ENCODE data around the gene VIM.
A peak's percentile ranks its signal among the peaks of the same experiment; 100 is the strongest.

The VIM gene

GRCh38 chr10:17220652-17221100, 7.4 kb upstream of the VIM start:
- H3K27me3 ChIP-seq (ENCODE audit: insufficient read depth, low read length) = no peaks in the 10 kb centered on the region
- no peaks in the 10 kb centered on the region for H3K9me3 ChIP-seq (ENCODE audit: insufficient read depth, low read depth, low read length)
- 67% methylated on average over 1 of the region's 1 CpG for WGBS
- H3K36me3 ChIP-seq (ENCODE audit: insufficient read depth, low read length) = no peaks in the 10 kb centered on the region
- peaks cover 19% of the 10 kb centered on the region for H3K4me1 ChIP-seq (ENCODE audit: insufficient read depth, low read length)
- H3K9ac ChIP-seq (ENCODE audit: low read depth, low read length) = no peak overlapping the region
- H3K27ac ChIP-seq (ENCODE audit: low read depth, low read length) = no peak overlapping the region
- H3K4me3 ChIP-seq (ENCODE audit: low read length) = no peak overlapping the region

GRCh38 chr10:17222329-17222728, 5.7 kb upstream of the VIM start:
- H3K27ac ChIP-seq (ENCODE audit: low read depth, low read length) = no peak overlapping the region

GRCh38 chr10:17225808-17226207, 2.2 kb upstream of the VIM start:
- Histone ChIP-seq H3K27ac (ENCODE audit: low read depth, low read length) (no peak overlapping the region), H3K27me3 (ENCODE audit: insufficient read depth, low read length) (peaks cover 30% of the 10 kb centered on the region), H3K4me1 (ENCODE audit: insufficient read depth, low read length) (peaks cover 26% of the 10 kb centered on the region), H3K9ac (ENCODE audit: low read depth, low read length) (no peak overlapping the region), H3K36me3 (ENCODE audit: insufficient read depth, low read length) (peaks cover 4% of the 10 kb centered on the region; the same call in 1 of the 2 replicates), H3K4me3 (ENCODE audit: low read length) (no peak overlapping the region), H3K9me3 (ENCODE audit: insufficient read depth, low read depth, low read length) (no peaks in the 10 kb centered on the region)
- WGBS = 81% methylated on average over 4 of the region's 4 CpGs

More at GRCh38 chr10:17222329-17222728, 5.7 kb upstream of the VIM start:
- WGBS = 91% methylated on average over 4 of the region's 4 CpGs
- Histone ChIP-seq H3K9me3 (ENCODE audit: insufficient read depth, low read depth, low read length) (no peaks in the 10 kb centered on the region), H3K9ac (ENCODE audit: low read depth, low read length) (no peak overlapping the region), H3K36me3 (ENCODE audit: insufficient read depth, low read length) (no peaks in the 10 kb centered on the region), H3K27me3 (ENCODE audit: insufficient read depth, low read length) (peaks cover 10% of the 10 kb centered on the region; the same call in 1 of the 2 replicates), H3K4me1 (ENCODE audit: insufficient read depth, low read length) (peaks cover 23% of the 10 kb centered on the region), H3K4me3 (ENCODE audit: low read length) (no peak overlapping the region)

GRCh38 chr10:17226891-17227303, 1.1 kb upstream of the VIM start:
- H3K27me3 ChIP-seq (ENCODE audit: insufficient read depth, low read length) = peaks cover 30% of the 10 kb centered on the region
- 59% methylated on average over 8 of the region's 8 CpGs for WGBS
- H3K4me1 ChIP-seq (ENCODE audit: insufficient read depth, low read length) = peaks cover 34% of the 10 kb centered on the region
- peak overlapping the region; percentile 90 for H3K4me3 ChIP-seq (ENCODE audit: low read length)
- H3K27ac ChIP-seq (ENCODE audit: low read depth, low read length) = peak overlapping the region; percentile 68; the same call in 1 of the 2 replicates
- no peak overlapping the region for H3K9ac ChIP-seq (ENCODE audit: low read depth, low read length)
- no peaks in the 10 kb centered on the region for H3K9me3 ChIP-seq (ENCODE audit: insufficient read depth, low read depth, low read length)
- H3K36me3 ChIP-seq (ENCODE audit: insufficient read depth, low read length) = peaks cover 15% of the 10 kb centered on the region

GRCh38 chr10:17227367-17228090, 512 bp upstream of the VIM start:
- H3K27ac ChIP-seq (ENCODE audit: low read depth, low read length) = peak overlapping the region; percentile 97
- H3K27me3 ChIP-seq (ENCODE audit: insufficient read depth, low read length) = peaks cover 30% of the 10 kb centered on the region
- H3K4me1 ChIP-seq (ENCODE audit: insufficient read depth, low read length) = peaks cover 33% of the 10 kb centered on the region
- 7% methylated on average over 12 of the region's 12 CpGs for WGBS
- H3K9ac ChIP-seq (ENCODE audit: low read depth, low read length) = peak overlapping the region; percentile 23; the same call in 1 of the 2 replicates
- H3K9me3 ChIP-seq (ENCODE audit: insufficient read depth, low read depth, low read length) = no peaks in the 10 kb centered on the region
- H3K4me3 ChIP-seq (ENCODE audit: low read length) = peak overlapping the region; percentile 90
- peaks cover 21% of the 10 kb centered on the region for H3K36me3 ChIP-seq (ENCODE audit: insufficient read depth, low read length)

- Histone ChIP-seq H3K27me3 (ENCODE audit: insufficient read depth, low read length) (peaks cover 30% of the 10 kb centered on the region), H3K9ac (ENCODE audit: low read depth, low read length) (peak overlapping the region; percentile 87), H3K27ac (ENCODE audit: low read depth, low read length) (peak overlapping the region; percentile 97), H3K4me3 (ENCODE audit: low read length) (peak overlapping the region; percentile 90), H3K9me3 (ENCODE audit: insufficient read depth, low read depth, low read length) (no peaks in the 10 kb centered on the region), H3K4me1 (ENCODE audit: insufficient read depth, low read length) (peaks cover 33% of the 10 kb centered on the region), H3K36me3 (ENCODE audit: insufficient read depth, low read length) (peaks cover 38% of the 10 kb centered on the region)
- WGBS = under 1% methylated on average over 69 of the region's 72 CpGs
These were observed 1.1 kb downstream of the VIM start for GRCh38 chr10:17229016-17229716.

- Histone ChIP-seq H3K4me1 (ENCODE audit: insufficient read depth, low read length) (peaks cover 33% of the 10 kb centered on the region), H3K9me3 (ENCODE audit: insufficient read depth, low read depth, low read length) (no peaks in the 10 kb centered on the region), H3K27ac (ENCODE audit: low read depth, low read length) (peak overlapping the region; percentile 75), H3K4me3 (ENCODE audit: low read length) (peak overlapping the region; percentile 90), H3K36me3 (ENCODE audit: insufficient read depth, low read length) (peaks cover 42% of the 10 kb centered on the region), H3K27me3 (ENCODE audit: insufficient read depth, low read length) (peaks cover 30% of the 10 kb centered on the region), H3K9ac (ENCODE audit: low read depth, low read length) (peak overlapping the region; percentile 87)
- under 1% methylated on average over 21 of the region's 21 CpGs for WGBS
These were observed 1.6 kb downstream of the VIM start for GRCh38 chr10:17229717-17229966.

GRCh38 chr10:17229967-17230682, 2.1 kb downstream of the VIM start:
- H3K4me3 ChIP-seq (ENCODE audit: low read length) = peak overlapping the region; percentile 90
- peaks cover 47% of the 10 kb centered on the region for H3K36me3 ChIP-seq (ENCODE audit: insufficient read depth, low read length)

GRCh38 chr10:17231788-17232187, 3.7 kb downstream of the VIM start:
- H3K27me3 ChIP-seq (ENCODE audit: insufficient read depth, low read length) = peaks cover 25% of the 10 kb centered on the region
- H3K36me3 ChIP-seq (ENCODE audit: insufficient read depth, low read length) = peaks cover 64% of the 10 kb centered on the region
- H3K4me1 ChIP-seq (ENCODE audit: insufficient read depth, low read length) = peaks cover 23% of the 10 kb centered on the region
- no CpG with 5 or more reads among the region's 1 CpG for WGBS
- peak overlapping the region; percentile 87; the same call in 1 of the 2 replicates for H3K9ac ChIP-seq (ENCODE audit: low read depth, low read length)
- no peaks in the 10 kb centered on the region for H3K9me3 ChIP-seq (ENCODE audit: insufficient read depth, low read depth, low read length)
- H3K27ac ChIP-seq (ENCODE audit: low read depth, low read length) = no peak overlapping the region; the same call in 1 of the 2 replicates
- H3K4me3 ChIP-seq (ENCODE audit: low read length) = peak overlapping the region; percentile 90

More at GRCh38 chr10:17229967-17230682, 2.1 kb downstream of the VIM start:
- H3K9ac ChIP-seq (ENCODE audit: low read depth, low read length) = peak overlapping the region; percentile 87
- under 1% methylated on average over 43 of the region's 43 CpGs for WGBS
- peaks cover 33% of the 10 kb centered on the region for H3K4me1 ChIP-seq (ENCODE audit: insufficient read depth, low read length)
- H3K27me3 ChIP-seq (ENCODE audit: insufficient read depth, low read length) = peaks cover 30% of the 10 kb centered on the region
- peak overlapping the region; percentile 75 for H3K27ac ChIP-seq (ENCODE audit: low read depth, low read length)
- H3K9me3 ChIP-seq (ENCODE audit: insufficient read depth, low read depth, low read length) = no peaks in the 10 kb centered on the region

- peaks cover 17% of the 10 kb centered on the region for H3K4me1 ChIP-seq (ENCODE audit: insufficient read depth, low read length)
- peak overlapping the region; percentile 36; the same call in 1 of the 2 replicates for H3K27ac ChIP-seq (ENCODE audit: low read depth, low read length)
- WGBS = 88% methylated on average over 3 of the region's 3 CpGs
- peaks cover 19% of the 10 kb centered on the region for H3K27me3 ChIP-seq (ENCODE audit: insufficient read depth, low read length)
- peak overlapping the region; percentile 90 for H3K4me3 ChIP-seq (ENCODE audit: low read length)
- H3K9ac ChIP-seq (ENCODE audit: low read depth, low read length) = peak overlapping the region; percentile 87; the same call in 1 of the 2 replicates
- H3K9me3 ChIP-seq (ENCODE audit: insufficient read depth, low read depth, low read length) = no peaks in the 10 kb centered on the region
- peaks cover 70% of the 10 kb centered on the region for H3K36me3 ChIP-seq (ENCODE audit: insufficient read depth, low read length)
These were observed 4.4 kb downstream of the VIM start for GRCh38 chr10:17232276-17232960.

All from HUES64 (cell line).